GM10847 (cell line): Measurements from ENCODE around the gene PTPRT.

Experiments
- POLR2A ChIP-seq: IDR thresholded peaks from 2 replicates; pipeline ENCODE4 v1.6.1; 2011; ENCODE audit not compliant: insufficient read length; ENCODE audit errors: extremely low read depth

PTPRT gene

DNA sequence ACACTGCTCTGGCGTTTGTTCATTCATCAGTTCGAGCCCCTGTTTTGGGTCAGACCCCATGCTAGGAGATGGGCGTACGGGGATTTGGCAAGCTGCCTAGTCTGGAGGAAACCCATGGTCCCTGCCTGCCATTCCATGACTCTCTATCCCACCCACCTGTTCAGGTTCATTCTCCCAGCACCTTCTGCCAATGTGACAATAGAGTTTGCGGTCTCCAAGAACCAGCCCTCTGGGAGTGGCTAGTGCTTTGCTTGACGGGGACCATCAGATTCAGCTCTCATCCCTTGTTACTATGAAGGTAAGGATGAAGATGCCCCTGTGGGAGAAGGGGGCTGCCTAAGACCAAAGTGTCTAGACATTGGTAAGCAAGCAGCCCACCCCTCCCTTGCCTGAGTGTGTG is 345.0 kb downstream of the PTPRT start:
- no peak for TF ChIP-seq POLR2A

DNA sequence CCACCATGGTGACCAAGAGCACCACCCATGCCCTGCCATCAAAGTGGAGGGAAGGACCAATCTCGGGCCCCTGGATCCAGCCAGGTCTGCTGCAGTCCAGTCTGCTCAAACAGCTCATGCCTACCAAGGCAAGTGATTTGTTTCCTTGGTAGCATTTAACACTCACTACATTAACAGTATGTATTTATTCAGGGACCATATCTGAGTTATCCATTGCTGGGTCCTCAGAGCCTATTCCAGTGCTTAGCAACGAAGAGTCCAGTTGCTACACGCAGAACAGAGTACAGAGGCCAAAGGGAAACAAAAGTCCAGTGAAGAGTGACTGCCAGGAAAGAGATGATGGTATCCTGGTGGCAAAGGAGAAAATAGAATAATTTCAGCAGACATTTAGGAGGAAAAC is 352.2 kb downstream of the PTPRT start:
- TF ChIP-seq POLR2A, result no peak

DNA sequence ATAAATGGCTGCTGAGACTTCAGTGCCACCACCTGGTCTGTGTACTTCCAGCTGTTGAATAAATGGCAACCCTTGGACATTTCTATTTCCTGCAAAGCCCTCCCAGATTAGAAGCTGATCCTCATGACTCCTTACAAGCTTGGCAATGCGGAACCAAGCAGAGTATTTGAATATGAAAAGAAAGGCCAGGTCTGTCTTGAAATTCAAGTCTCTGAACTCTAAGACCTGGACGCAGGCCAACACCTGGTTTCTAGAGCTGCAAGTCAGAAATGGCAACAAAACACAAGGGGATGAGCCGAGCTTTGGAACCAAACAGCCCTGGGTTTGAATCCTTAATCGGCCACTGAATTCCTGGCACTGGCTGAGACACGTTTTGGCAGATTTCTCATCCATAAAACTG is 353.4 kb downstream of the PTPRT start:
- no peak for TF ChIP-seq POLR2A

DNA sequence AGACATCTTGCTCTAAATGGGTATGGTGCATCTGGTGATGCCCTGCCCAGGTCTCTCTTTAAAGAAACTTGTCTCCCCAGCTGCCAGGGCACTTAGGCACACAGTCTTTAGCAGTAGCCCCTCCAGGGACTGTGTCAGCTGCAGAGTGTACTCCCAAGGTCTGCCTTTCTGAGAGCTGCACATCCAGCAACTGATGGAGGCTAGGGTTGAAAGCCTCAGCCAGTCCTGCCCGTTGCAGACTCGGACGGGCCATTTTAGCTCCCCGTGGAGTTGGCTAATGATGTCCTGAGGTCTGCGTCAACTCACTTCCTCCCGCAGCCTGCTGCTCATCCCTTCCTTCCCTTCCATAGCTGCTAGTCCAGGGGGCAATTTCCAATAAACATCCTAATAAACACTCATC is 381.8 kb downstream of the PTPRT start:
- no peak for TF ChIP-seq POLR2A

DNA sequence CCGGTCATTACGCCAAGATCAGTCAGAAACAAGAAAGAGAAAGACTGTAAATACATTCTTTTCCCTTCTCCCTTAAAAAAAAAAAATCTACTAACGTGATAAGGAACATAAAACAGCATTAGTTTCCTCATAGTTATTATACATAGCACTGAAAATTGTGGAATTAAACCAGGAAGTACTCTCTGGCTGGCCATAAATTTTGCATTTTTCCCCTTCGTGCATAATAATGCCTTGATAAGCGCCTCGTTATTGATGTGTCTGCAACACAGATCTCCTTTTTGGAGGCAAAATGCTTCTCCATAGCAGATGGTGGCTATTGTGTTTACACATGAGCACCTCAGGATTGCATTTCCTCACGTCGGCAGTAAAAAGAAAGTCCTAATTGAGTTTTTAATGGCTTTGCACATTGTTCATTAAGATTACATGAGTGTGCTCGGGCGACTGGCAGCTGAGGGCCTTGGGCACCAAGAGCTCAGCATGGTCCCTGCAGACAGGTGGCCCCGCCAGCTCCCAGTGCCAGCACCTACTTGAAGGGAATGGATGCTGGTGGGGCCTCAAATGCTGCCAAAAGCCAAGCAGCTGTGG is 394.5 kb downstream of the PTPRT start:
- TF ChIP-seq POLR2A, result no peak

DNA sequence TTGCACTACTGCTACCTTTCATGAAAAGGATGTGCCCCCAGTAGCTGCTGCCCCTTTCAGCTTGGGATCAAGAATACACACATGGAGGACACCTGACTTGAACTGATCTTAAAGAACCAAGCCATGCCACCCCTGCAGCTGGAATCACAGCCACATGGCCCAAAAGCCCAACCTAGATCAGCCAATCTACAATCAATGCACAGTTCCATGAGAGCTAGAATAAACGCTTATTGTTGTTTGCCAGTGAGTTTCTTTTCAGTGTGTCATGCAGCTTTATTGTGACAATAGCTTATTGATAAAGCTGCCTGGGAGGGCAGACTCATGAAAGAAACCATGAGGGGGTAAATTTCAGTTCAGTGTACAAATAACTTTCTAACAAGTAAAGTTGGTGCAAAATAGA is 397.7 kb downstream of the PTPRT start:
- no peak for TF ChIP-seq POLR2A

DNA sequence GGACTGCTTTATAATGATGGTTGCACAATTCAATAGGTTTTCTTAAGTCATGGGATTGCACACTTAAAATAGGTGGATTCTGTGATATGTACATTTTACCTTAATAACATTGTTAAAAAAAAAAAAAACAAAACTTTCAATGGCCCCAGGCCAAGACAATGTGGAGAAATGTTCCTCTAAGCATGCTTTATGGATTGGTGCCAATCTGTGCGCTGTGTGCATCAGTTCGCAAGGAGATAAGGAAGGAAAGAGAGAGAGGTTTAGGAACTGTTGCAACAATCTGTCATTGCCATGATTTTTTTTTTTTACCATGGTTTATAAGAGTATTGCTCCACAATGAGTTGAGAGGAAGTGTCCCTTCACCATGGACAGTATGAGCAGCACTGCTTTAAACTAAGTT is 399.6 kb downstream of the PTPRT start:
- no peak for TF ChIP-seq POLR2A

DNA sequence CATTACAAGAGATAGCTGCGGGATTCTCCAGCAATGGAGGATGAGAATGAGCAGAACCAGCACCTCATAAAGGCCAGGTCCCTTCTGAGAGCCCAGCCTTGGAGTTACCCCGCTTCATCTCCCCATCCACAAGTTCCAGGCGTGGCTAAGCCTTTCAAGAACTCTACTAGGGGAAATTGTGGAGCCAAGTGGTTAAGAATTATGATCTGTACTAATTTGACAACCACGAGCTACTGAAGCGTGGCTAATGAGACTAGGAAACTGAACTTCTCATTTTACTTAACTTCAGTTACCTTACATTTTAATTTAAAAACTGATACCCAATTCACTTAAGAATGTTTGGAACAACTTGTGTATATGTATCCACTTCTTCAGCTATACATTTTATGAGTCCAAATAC is 401.0 kb downstream of the PTPRT start:
- no peak for TF ChIP-seq POLR2A

DNA sequence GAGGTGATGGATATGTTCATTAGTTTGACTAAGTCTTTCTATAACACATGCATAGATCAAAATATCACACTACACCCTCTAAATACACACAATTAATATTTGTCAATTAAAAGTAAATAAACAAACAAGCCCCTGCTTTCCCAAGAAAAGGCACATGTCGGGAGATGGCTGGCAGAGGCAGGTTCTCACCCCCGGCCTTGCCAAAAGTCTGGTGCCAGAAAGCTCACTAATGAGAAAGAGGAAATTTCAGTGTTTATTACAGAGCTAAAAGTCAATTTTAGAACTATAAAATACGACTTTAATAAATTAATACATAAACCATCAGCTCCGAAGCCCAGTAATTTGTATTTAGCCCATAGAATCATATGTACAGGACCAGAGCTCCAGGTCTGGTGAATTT is 404.7 kb downstream of the PTPRT start:
- TF ChIP-seq POLR2A, result no peak

DNA sequence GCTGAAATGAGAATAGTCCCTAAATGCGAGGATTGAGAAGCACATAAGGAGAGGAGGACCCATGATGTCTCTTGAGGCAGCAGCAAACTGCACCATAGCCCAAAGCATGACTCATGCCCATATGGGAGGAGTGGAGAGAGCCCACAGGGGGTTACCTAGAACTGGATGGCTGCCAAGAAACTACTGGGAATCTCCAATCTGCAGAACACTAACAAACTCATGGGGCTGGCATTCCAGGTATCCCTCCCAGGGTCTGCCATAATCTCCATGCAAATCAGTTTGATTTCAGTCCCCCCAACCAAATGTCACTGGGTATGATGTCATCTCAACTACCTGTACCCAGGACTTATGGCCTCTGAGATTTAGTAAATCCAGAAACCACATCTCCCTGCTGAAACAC is 410.5 kb downstream of the PTPRT start:
- no peak for TF ChIP-seq POLR2A

DNA sequence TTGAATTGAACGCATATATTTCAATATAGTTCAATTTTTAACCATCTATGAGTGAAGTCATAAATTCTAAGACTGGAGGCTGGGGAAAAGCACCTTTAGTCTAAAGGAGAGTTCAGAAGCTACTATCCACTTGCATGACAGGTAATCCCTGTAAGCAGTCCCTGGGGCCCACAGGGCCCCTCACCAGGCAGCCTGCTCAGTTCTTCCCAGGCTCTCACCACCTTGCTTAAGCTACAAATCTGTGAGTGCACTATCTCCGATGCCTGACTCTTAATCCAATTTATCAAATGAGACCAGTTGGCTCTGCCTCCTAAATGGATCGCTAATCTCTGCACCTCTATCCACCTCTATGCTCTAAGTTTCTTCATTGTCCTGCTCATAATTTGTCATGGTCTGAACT is 413.8 kb downstream of the PTPRT start:
- no peak for TF ChIP-seq POLR2A

DNA sequence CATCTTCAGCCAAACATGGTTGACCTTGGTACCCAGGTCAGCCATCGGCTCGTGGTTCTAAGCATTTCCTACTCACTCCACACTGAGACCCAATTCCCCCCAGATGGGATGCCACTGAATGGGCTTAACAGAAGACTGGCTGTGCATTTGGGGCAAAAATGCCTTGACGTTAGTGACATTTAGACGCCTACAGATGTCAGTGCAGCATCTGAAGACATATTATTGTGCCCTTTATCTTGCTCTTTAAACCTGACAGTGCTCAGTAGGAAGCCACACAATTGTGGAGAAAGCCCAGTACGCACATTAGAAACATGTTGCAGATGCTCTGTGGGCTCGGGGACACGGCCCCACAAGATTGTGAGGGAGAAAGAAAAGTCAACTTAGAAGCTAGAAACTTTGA is 414.7 kb downstream of the PTPRT start:
- no peak for TF ChIP-seq POLR2A

DNA sequence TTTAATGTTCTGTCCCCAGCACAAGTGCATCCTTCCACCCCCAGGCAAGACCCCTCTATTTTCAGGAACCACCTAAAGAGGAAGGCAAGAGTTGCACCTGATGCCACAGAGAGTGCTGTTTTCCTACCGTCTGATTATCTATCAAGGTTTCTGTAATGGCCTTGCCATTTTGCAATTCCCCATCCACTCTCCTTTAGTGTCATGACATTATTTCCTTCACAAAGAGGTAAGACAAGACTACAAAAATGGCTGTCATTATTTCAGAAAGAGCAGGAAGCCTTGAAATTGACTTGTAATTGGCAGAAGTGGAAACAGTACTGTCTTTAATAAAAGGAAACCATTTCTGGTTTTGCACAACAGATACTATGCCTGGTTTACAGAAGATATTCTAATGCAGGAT is 426.7 kb downstream of the PTPRT start:
- no peak for TF ChIP-seq POLR2A

DNA sequence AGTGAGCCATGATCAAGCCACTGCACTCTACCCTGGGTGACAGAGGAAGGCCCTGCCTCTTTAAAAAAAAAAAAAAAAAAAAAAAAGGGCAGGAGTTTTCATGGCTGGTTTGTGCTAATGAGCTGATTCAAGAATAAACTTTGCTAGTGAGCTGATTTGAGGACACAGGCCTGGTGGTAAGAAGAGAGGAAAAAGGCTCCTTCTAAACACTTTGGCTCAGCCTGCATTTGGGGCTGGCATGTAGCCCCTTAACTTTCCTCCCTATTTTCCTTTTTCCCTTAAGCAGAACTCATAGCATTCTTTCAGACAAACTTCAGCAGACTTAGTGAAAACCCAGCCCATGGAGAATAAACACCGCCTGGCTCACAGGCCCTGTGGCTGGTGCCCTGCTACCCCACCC is 432.7 kb downstream of the PTPRT start:
- TF ChIP-seq POLR2A, result no peak

DNA sequence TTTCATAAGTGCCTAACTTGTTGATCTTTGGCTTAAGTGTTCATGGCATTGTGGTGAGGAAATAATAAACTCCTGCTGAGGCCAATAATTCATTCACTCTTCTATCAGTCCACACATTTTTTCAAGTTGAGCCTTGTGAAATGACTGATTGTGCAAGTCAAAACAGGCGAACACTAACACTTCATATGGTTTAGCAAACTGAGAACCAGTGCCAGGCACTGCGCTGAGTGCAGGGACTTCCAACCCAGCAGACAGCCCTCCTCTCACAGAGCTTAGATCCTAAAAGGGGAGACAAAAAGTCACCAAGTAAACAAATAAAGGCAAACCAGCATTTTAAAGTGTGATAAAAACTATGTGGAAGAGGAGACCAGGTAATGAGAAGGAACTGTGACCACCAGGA is 435.0 kb downstream of the PTPRT start:
- no peak for TF ChIP-seq POLR2A

DNA sequence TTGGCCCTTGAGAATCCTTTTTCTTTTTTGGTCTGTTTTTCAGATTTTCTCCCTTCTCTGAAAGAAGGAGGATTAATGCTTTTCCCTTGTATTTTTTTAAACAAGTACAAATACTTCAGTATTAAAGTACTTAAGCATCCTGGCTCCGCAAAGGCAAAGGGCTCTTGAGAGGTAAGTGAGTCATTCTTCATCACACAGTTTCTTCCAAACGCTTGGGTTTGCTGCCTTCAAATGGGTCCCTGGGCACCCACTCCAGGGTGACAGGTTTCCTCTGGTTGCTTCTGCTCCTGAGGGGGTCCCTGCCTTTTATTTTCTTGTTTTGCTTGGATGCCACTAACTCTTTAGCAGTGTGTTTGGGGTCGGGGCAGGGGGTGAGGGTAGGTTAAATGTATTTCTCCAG is 437.1 kb downstream of the PTPRT start:
- no peak for TF ChIP-seq POLR2A

DNA sequence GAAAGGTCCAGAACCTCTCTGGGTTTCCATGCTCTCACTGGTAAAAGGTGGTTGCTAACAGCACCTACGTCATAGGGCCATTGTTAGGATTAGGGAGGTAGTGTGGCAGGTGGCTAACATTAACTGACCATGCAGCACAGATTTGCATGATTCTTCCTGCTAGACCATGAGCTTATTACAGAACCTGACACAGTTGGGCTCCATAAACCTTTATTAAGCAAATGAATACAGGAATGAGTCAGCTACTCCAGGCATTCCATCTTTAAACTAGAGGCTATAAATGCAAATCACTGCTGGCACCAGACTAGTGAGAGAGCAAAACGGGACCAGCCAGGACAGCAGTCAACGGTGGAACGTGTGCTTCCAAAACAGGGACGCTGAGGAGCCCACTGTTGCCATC is 440.1 kb downstream of the PTPRT start:
- TF ChIP-seq POLR2A, result no peak
